ENCODE results near the gene KMT2C.
"Not testable (repeated sequence)": the region's sequence is repeated elsewhere in the genome, so short reads cannot be mapped to it uniquely, and the experiment has no call there.

DNA sequence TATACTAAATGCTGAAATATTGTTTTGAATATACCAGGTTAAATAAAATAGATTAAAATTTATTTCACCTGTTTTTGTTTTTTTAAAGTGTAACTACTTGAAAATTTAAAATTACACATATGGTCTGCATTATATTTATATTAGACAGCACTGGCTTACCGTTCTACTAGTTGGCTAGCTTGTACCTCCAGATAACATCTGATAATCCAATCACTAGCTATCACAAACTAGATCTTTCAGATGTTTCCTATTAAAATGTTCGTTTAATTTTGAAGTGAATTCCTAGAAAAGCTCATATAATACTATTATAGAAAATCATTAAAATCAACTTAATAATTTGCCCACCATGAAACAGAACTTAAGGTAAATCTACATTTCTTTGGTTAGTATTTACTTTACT is 190.4 kb downstream of the KMT2C start:
- TF ChIP-seq, protein P1, sequence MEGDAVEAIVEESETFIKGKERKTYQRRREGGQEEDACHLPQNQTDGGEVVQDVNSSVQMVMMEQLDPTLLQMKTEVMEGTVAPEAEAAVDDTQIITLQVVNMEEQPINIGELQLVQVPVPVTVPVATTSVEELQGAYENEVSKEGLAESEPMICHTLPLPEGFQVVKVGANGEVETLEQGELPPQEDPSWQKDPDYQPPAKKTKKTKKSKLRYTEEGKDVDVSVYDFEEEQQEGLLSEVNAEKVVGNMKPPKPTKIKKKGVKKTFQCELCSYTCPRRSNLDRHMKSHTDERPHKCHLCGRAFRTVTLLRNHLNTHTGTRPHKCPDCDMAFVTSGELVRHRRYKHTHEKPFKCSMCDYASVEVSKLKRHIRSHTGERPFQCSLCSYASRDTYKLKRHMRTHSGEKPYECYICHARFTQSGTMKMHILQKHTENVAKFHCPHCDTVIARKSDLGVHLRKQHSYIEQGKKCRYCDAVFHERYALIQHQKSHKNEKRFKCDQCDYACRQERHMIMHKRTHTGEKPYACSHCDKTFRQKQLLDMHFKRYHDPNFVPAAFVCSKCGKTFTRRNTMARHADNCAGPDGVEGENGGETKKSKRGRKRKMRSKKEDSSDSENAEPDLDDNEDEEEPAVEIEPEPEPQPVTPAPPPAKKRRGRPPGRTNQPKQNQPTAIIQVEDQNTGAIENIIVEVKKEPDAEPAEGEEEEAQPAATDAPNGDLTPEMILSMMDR (conservative IDR thresholded peaks at IDR 0.05): not testable (repeated sequence)
- not testable (repeated sequence) for TF ChIP-seq ZFX (IDR thresholded peaks at IDR 0.05)
